ENCODE measurements around the gene CASP4.

- TF ChIP-seq MXI1 (conservative IDR thresholded peaks at IDR 0.05; ENCODE audit: poor library complexity, severe bottlenecking), result no peak
- TF ChIP-seq POLR2AphosphoS5 (IDR thresholded peaks at IDR 0.05), result no peak
- TF ChIP-seq CTCF (IDR thresholded peaks at IDR 0.05; ENCODE audit: poor library complexity, severe bottlenecking), result no peak
- TF ChIP-seq EP300 (conservative IDR thresholded peaks at IDR 0.05; ENCODE audit: poor library complexity, severe bottlenecking), result no peak
- TF ChIP-seq RAD21 (conservative IDR thresholded peaks at IDR 0.05), result no peak
- TF ChIP-seq REST (IDR thresholded peaks at IDR 0.05; ENCODE audit: borderline replicate concordance), result no peak
Measured at GRCh38 chr11:104897891-104898684, 70.3 kb downstream of the CASP4 start, which contains the start of gene CASP12.

All from neural cell (in vitro differentiated cells).